Renal pelvis (tissue), 4 donors: ENCODE data around the gene MAP2K5. TPM values are rescaled to one million over a fixed set of nuclear protein-coding genes. Genes with fewer than 3 reads are reported as not detected.

Source experiments
- DNase-seq: peaks from one replicate; pipeline ENCODE4 v3.0.0-alpha.2; 2013
- polyA plus RNA-seq, 3 donors: library from polyadenylated mRNA; unstranded; fragments of 120-200 nt; gene quantifications; one replicate each; pipeline ENCODE4 v1.2.1, GENCODE V29; 2013; ENCODE audit not compliant: insufficient read length in 3 of 3

The MAP2K5 gene
- polyA plus RNA-seq, 3 donors = 19.9 to 22.3 (median 20.9) TPM

- DNase-seq = no peak
These were observed 14.6 kb downstream of the MAP2K5 start for GRCh38 chr15:67556976-67557570.

- no peak for DNase-seq
These were observed 16.0 kb downstream of the MAP2K5 start for GRCh38 chr15:67558502-67558901.

- DNase-seq = no peak
These were observed 16.7 kb downstream of the MAP2K5 start for GRCh38 chr15:67559158-67559557.

- DNase-seq = no peak
These were observed 17.1 kb downstream of the MAP2K5 start for GRCh38 chr15:67559576-67559975.

- no peak for DNase-seq
These were observed 17.8 kb downstream of the MAP2K5 start for GRCh38 chr15:67560320-67560719.

GRCh38 chr15:67563092-67563491 is 20.6 kb downstream of the MAP2K5 start:
- DNase-seq = no peak

GRCh38 chr15:67564021-67564967 is 21.8 kb downstream of the MAP2K5 start:
- DNase-seq = no peak

GRCh38 chr15:67564968-67565345 is 22.5 kb downstream of the MAP2K5 start:
- no peak for DNase-seq

- DNase-seq = peak; percentile 26
These were observed 27.2 kb downstream of the MAP2K5 start for GRCh38 chr15:67569668-67570067.

GRCh38 chr15:67570875-67571647 is 28.6 kb downstream of the MAP2K5 start:
- no peak for DNase-seq

- no peak for DNase-seq
These were observed 29.3 kb downstream of the MAP2K5 start for GRCh38 chr15:67571648-67572415.

GRCh38 chr15:67573194-67573593 is 30.7 kb downstream of the MAP2K5 start:
- no peak for DNase-seq

GRCh38 chr15:67575039-67575502 is 32.6 kb downstream of the MAP2K5 start:
- DNase-seq = no peak

- DNase-seq = no peak
These were observed 35.6 kb downstream of the MAP2K5 start for GRCh38 chr15:67578020-67578600.

- DNase-seq = no peak
These were observed 36.7 kb downstream of the MAP2K5 start for GRCh38 chr15:67579164-67579563.

- no peak for DNase-seq
These were observed 37.5 kb downstream of the MAP2K5 start for GRCh38 chr15:67579967-67580366.

GRCh38 chr15:67584157-67584556 is 41.7 kb downstream of the MAP2K5 start:
- peak; percentile 31 for DNase-seq

GRCh38 chr15:67585681-67586080 is 43.2 kb downstream of the MAP2K5 start:
- no peak for DNase-seq

GRCh38 chr15:67587331-67587730 is 44.8 kb downstream of the MAP2K5 start:
- no peak for DNase-seq

- DNase-seq = no peak
These were observed 45.3 kb downstream of the MAP2K5 start for GRCh38 chr15:67587754-67588153.

- DNase-seq = no peak
These were observed 47.7 kb downstream of the MAP2K5 start for GRCh38 chr15:67590191-67590590.
